Thymus (tissue), 11 donors: ENCODE measurements around the gene MANSC4. TPM values are rescaled to one million over a fixed set of nuclear protein-coding genes. Genes with fewer than 3 reads are reported as not detected.

Experiments used
- DNase-seq, 9 donors: peaks; one replicate each; pipeline ENCODE4 v3.0.0-alpha.2; 2013; ENCODE audit warnings: low spot score in 9 of 9, low read depth in 6 of 9, missing footprints in 1 of 9
- H3K27ac ChIP-seq, 2 donors: one replicate each; pipeline ENCODE4 v1.5.1; 2013; ENCODE audit warnings: control low read depth in 1 of 2, low read depth in 1 of 2, low read length in 1 of 2, mild to moderate bottlenecking in 1 of 2, moderate library complexity in 1 of 2
- H3K27me3 ChIP-seq, 2 donors: one replicate each; pipeline ENCODE4 v1.5.1; 2013; ENCODE audit warnings: low read length in 1 of 2; ENCODE audit not compliant: control insufficient read depth in 2 of 2, insufficient read depth in 1 of 2
- H3K36me3 ChIP-seq, 2 donors: one replicate each; pipeline ENCODE4 v1.5.1; 2013; ENCODE audit warnings: low read length in 1 of 2, mild to moderate bottlenecking in 1 of 2, moderate library complexity in 1 of 2; ENCODE audit not compliant: control insufficient read depth in 2 of 2, insufficient read depth in 2 of 2
- H3K4me1 ChIP-seq, 2 donors: one replicate each; pipeline ENCODE4 v1.5.1; 2013; ENCODE audit warnings: low read length in 2 of 2; ENCODE audit not compliant: control insufficient read depth in 2 of 2, insufficient read depth in 2 of 2
- H3K4me3 ChIP-seq, 2 donors: one replicate each; pipeline ENCODE4 v1.5.1; 2013; ENCODE audit warnings: low read length in 2 of 2, control low read depth in 1 of 2, mild to moderate bottlenecking in 1 of 2
- H3K9me3 ChIP-seq, 2 donors: one replicate each; pipeline ENCODE4 v1.5.1; 2013; ENCODE audit warnings: low read length in 1 of 2, mild to moderate bottlenecking in 1 of 2; ENCODE audit not compliant: control insufficient read depth in 2 of 2, insufficient read depth in 1 of 2
- WGBS: extraction: QIAGEN DNeasy Blood & Tissue Kit; methylation state at CpG from one replicate; pipeline ENCODE4 v1.1.7; 2013; 5-methylcytosine and 5-hydroxymethylcytosine counted together
- polyA plus RNA-seq: library from polyadenylated mRNA; stranded (reverse); fragments of 200-250 nt; gene quantifications from one replicate; pipeline ENCODE4 v1.2.3, GENCODE V29; 2013
- total RNA-seq: library from RNA; stranded (reverse); fragments of 120-200 nt; gene quantifications from one replicate; pipeline ENCODE4 v1.2.4, GENCODE V29; 2013
- donor health status: healthy.

Gene MANSC4
- total and polyA plus RNA-seq, 2 donors: 0.11 to 0.14 TPM

GRCh38 chr12:27818401-27818918 is 38.4 kb upstream of the MANSC4 start:
- Histone ChIP-seq H3K27me3 (peaks cover 0 to 3% of the 10 kb centered on the region in 2 donors), H3K9me3 (no peaks in the 10 kb centered on the region), H3K4me3 (no peak overlapping the region), H3K27ac (no peak overlapping the region), H3K36me3 (no peaks in the 10 kb centered on the region), H3K4me1 (no peaks in the 10 kb centered on the region)
- WGBS: 89% methylated on average over 7 of the region's 7 CpGs
- no peak for DNase-seq

- no peak overlapping the region for H3K27ac ChIP-seq
- H3K36me3 ChIP-seq: no peaks in the 10 kb centered on the region
- H3K9me3 ChIP-seq: no peaks in the 10 kb centered on the region
- no peak overlapping the region for H3K4me3 ChIP-seq
- 96% methylated on average over 4 of the region's 4 CpGs for WGBS
- no peak for DNase-seq
- H3K4me1 ChIP-seq: no peaks in the 10 kb centered on the region
- H3K27me3 ChIP-seq: peaks cover 0 to 3% of the 10 kb centered on the region in 2 donors
These were observed 37.7 kb upstream of the MANSC4 start for GRCh38 chr12:27817766-27818165.

- no peak for DNase-seq
- Histone ChIP-seq H3K27ac (no peak overlapping the region), H3K4me1 (no peaks in the 10 kb centered on the region), H3K9me3 (no peaks in the 10 kb centered on the region), H3K27me3 (no peaks in the 10 kb centered on the region), H3K4me3 (no peak overlapping the region), H3K36me3 (no peaks in the 10 kb centered on the region)
- 92% methylated on average over 3 of the region's 3 CpGs for WGBS
These were observed 35.0 kb upstream of the MANSC4 start for GRCh38 chr12:27814851-27815591.

GRCh38 chr12:27814411-27814810 is 34.4 kb upstream of the MANSC4 start:
- H3K27me3 ChIP-seq: no peaks in the 10 kb centered on the region
- H3K27ac ChIP-seq: no peak overlapping the region
- H3K4me1 ChIP-seq: no peaks in the 10 kb centered on the region
- WGBS: 76% methylated on average over 2 of the region's 2 CpGs
- H3K36me3 ChIP-seq: no peaks in the 10 kb centered on the region
- H3K4me3 ChIP-seq: no peak overlapping the region
- DNase-seq: no peak
- H3K9me3 ChIP-seq: no peaks in the 10 kb centered on the region

GRCh38 chr12:27812502-27812901 is 32.5 kb upstream of the MANSC4 start:
- no peak overlapping the region for H3K27ac ChIP-seq
- no peaks in the 10 kb centered on the region for H3K27me3 ChIP-seq
- H3K9me3 ChIP-seq: no peaks in the 10 kb centered on the region
- no peak overlapping the region for H3K4me3 ChIP-seq
- peaks cover 0 to 2% of the 10 kb centered on the region in 2 donors for H3K4me1 ChIP-seq
- DNase-seq: no peak
- 78% methylated on average over 6 of the region's 6 CpGs for WGBS
- H3K36me3 ChIP-seq: no peaks in the 10 kb centered on the region

GRCh38 chr12:27810756-27811155 is 30.7 kb upstream of the MANSC4 start:
- Histone ChIP-seq H3K27me3 (no peaks in the 10 kb centered on the region), H3K4me3 (no peak overlapping the region), H3K27ac (no peak overlapping the region), H3K4me1 (peaks cover 0 to 2% of the 10 kb centered on the region in 2 donors), H3K36me3 (no peaks in the 10 kb centered on the region), H3K9me3 (no peaks in the 10 kb centered on the region)
- DNase-seq: no peak
- 96% methylated on average over 4 of the region's 4 CpGs for WGBS

- DNase-seq: no peak
- peaks cover 0 to 2% of the 10 kb centered on the region in 2 donors for H3K4me1 ChIP-seq
- H3K9me3 ChIP-seq: no peaks in the 10 kb centered on the region
- H3K36me3 ChIP-seq: no peaks in the 10 kb centered on the region
- WGBS: 80% methylated on average over 6 of the region's 6 CpGs
- H3K4me3 ChIP-seq: no peak overlapping the region
- no peaks in the 10 kb centered on the region for H3K27me3 ChIP-seq
- H3K27ac ChIP-seq: no peak overlapping the region
These were observed 28.8 kb upstream of the MANSC4 start for GRCh38 chr12:27808841-27809240.

- peak in 2 of 9 donors; percentile 9 for DNase-seq
- Histone ChIP-seq H3K36me3 (no peaks in the 10 kb centered on the region), H3K4me3 (no peak overlapping the region), H3K4me1 (peaks cover 0 to 2% of the 10 kb centered on the region in 2 donors), H3K9me3 (no peaks in the 10 kb centered on the region), H3K27ac (no peak overlapping the region), H3K27me3 (no peaks in the 10 kb centered on the region)
- 43% methylated on average over 8 of the region's 8 CpGs for WGBS
These were observed 27.1 kb upstream of the MANSC4 start for GRCh38 chr12:27807063-27807703.

- Histone ChIP-seq H3K36me3 (no peaks in the 10 kb centered on the region), H3K27ac (no peak overlapping the region), H3K4me3 (no peak overlapping the region), H3K27me3 (no peaks in the 10 kb centered on the region), H3K4me1 (peaks cover 0 to 2% of the 10 kb centered on the region in 2 donors), H3K9me3 (no peaks in the 10 kb centered on the region)
- no peak for DNase-seq
- WGBS: 97% methylated on average over 4 of the region's 4 CpGs
These were observed 26.2 kb upstream of the MANSC4 start for GRCh38 chr12:27806259-27806658.
